Measurements from ENCODE around the gene SLC35E4.

The SLC35E4 gene

GRCh38 chr22:30643055-30643875 lies 7.7 kb downstream of the SLC35E4 start:
- Histone ChIP-seq H3K9ac (no peak overlapping the region), H3K36me3 (ENCODE audit: insufficient read depth) (no peaks in the 10 kb centered on the region), H3K4me2 (no peak overlapping the region), H3K4me1 (ENCODE audit: low read depth, poor library complexity, severe bottlenecking) (no peaks in the 10 kb centered on the region), H3K4me3 (IDR thresholded peaks at IDR 0.05; ENCODE audit: insufficient read depth, low read depth, low read length) (no peak overlapping the region), H3K27ac (no peak overlapping the region), H2AFZ (ENCODE audit: low read depth) (no peak overlapping the region), H3K27me3 (ENCODE audit: insufficient read depth, low read depth) (no peaks in the 10 kb centered on the region), H3K79me2 (ENCODE audit: insufficient read depth, low read depth) (no peaks in the 10 kb centered on the region), H4K20me1 (ENCODE audit: insufficient read depth) (no peaks in the 10 kb centered on the region)
- no peak for TF ChIP-seq CTCF (conservative IDR thresholded peaks at IDR 0.05; ENCODE audit: low read depth, low read length)

- H4K20me1 ChIP-seq (ENCODE audit: insufficient read depth): no peaks in the 10 kb centered on the region
- H3K9ac ChIP-seq: no peak overlapping the region
- no peaks in the 10 kb centered on the region for H3K27me3 ChIP-seq (ENCODE audit: insufficient read depth, low read depth)
- no peak overlapping the region for H3K4me3 ChIP-seq (IDR thresholded peaks at IDR 0.05; ENCODE audit: insufficient read depth, low read depth, low read length)
- H3K36me3 ChIP-seq (ENCODE audit: insufficient read depth): no peaks in the 10 kb centered on the region
- no peaks in the 10 kb centered on the region for H3K4me1 ChIP-seq (ENCODE audit: low read depth, poor library complexity, severe bottlenecking)
- no peaks in the 10 kb centered on the region for H3K79me2 ChIP-seq (ENCODE audit: insufficient read depth, low read depth)
- no peak overlapping the region for H2AFZ ChIP-seq (ENCODE audit: low read depth)
- H3K27ac ChIP-seq: no peak overlapping the region
- TF ChIP-seq CTCF (conservative IDR thresholded peaks at IDR 0.05; ENCODE audit: low read depth, low read length): no peak
- no peak overlapping the region for H3K4me2 ChIP-seq
These were observed 11.1 kb downstream of the SLC35E4 start for GRCh38 chr22:30646518-30647160.

DNA sequence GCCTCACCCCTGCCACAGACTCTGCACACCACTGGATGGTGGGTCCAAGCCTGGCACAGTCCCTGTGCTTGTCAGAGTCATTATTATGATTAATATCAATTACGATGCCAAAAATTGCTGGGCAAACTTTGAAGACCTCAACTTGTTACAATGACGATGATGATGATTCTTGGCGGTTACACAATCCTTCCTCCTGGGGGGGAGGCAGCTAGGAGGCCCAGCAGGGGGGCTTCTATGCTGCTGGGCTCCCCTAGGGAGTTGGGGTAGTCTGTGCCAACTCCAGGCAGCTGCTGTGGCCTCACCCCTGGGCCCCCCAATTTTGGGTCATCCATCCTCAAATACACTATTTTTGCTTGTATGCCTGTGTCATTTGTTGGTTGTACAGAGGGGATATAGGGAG lies 12.0 kb downstream of the SLC35E4 start:
- H3K27ac ChIP-seq: no peak overlapping the region
- H3K4me3 ChIP-seq (IDR thresholded peaks at IDR 0.05; ENCODE audit: insufficient read depth, low read depth, low read length): no peak overlapping the region
- no peaks in the 10 kb centered on the region for H4K20me1 ChIP-seq (ENCODE audit: insufficient read depth)
- no peaks in the 10 kb centered on the region for H3K79me2 ChIP-seq (ENCODE audit: insufficient read depth, low read depth)
- H3K4me1 ChIP-seq (ENCODE audit: low read depth, poor library complexity, severe bottlenecking): no peaks in the 10 kb centered on the region
- H2AFZ ChIP-seq (ENCODE audit: low read depth): no peak overlapping the region
- no peak overlapping the region for H3K4me2 ChIP-seq
- no peaks in the 10 kb centered on the region for H3K36me3 ChIP-seq (ENCODE audit: insufficient read depth)
- H3K9ac ChIP-seq: no peak overlapping the region
- no peaks in the 10 kb centered on the region for H3K27me3 ChIP-seq (ENCODE audit: insufficient read depth, low read depth)
- TF ChIP-seq CTCF (conservative IDR thresholded peaks at IDR 0.05; ENCODE audit: low read depth, low read length): no peak

- no peak overlapping the region for H3K9ac ChIP-seq
- H3K36me3 ChIP-seq (ENCODE audit: insufficient read depth): no peaks in the 10 kb centered on the region
- no peaks in the 10 kb centered on the region for H4K20me1 ChIP-seq (ENCODE audit: insufficient read depth)
- no peak for TF ChIP-seq CTCF (conservative IDR thresholded peaks at IDR 0.05; ENCODE audit: low read depth, low read length)
- H3K4me1 ChIP-seq (ENCODE audit: low read depth, poor library complexity, severe bottlenecking): no peaks in the 10 kb centered on the region
- H2AFZ ChIP-seq (ENCODE audit: low read depth): no peak overlapping the region
- no peak overlapping the region for H3K27ac ChIP-seq
- H3K79me2 ChIP-seq (ENCODE audit: insufficient read depth, low read depth): no peaks in the 10 kb centered on the region
- no peaks in the 10 kb centered on the region for H3K27me3 ChIP-seq (ENCODE audit: insufficient read depth, low read depth)
- no peak overlapping the region for H3K4me3 ChIP-seq (IDR thresholded peaks at IDR 0.05; ENCODE audit: insufficient read depth, low read depth, low read length)
- no peak overlapping the region for H3K4me2 ChIP-seq
These were observed 13.2 kb downstream of the SLC35E4 start for GRCh38 chr22:30648825-30649224.
